Posterior vena cava (tissue), 2 donors: ENCODE measurements around the gene INCENP. TPM values are rescaled to one million over a fixed set of nuclear protein-coding genes. Genes with fewer than 3 reads are reported as not detected.

Source experiments
- total RNA-seq, 2 donors: library from RNA; stranded (reverse); fragmentation: NEBNext Ultra II Directional; extraction: Animal tissue kit (Norgen Biotek cat#: 25700); gene quantifications; one replicate each; pipeline ENCODE4 v1.2.1, GENCODE V29; 2021
- donor health status: DM: yes; HTN: yes; CAD: no.
- donor health status: DM: yes; HTN: yes; CAD: no.

INCENP gene
- total RNA-seq, 2 donors from 2014 or later, result 11.8 to 22.4 TPM

Other genes starting within 250 kb of the INCENP start
- 100 to 1,000 TPM in 1 of 2 donors, 10 to 100 TPM in 1; 83.0 to 106 TPM for gene FADS3, start 232.5 kb upstream of the INCENP start, total RNA-seq
- gene RAB3IL1, start 206.4 kb upstream of the INCENP start, total RNA-seq, result 10 to 100 TPM; 26.7 to 31.5 TPM
- 1 to 10 TPM; 5.8 to 9.5 TPM for gene BEST1, start 173.7 kb upstream of the INCENP start, total RNA-seq
- gene FTH1, start 156.4 kb upstream of the INCENP start, total RNA-seq, result 1,000 to 10,000 TPM; 2,679 to 3,454 TPM
- gene SCGB1D1, start 66.2 kb downstream of the INCENP start, total RNA-seq, result not detected
- gene SCGB2A1, start 84.7 kb downstream of the INCENP start, total RNA-seq, result not detected
- not detected for gene SCGB1D2, start 118.2 kb downstream of the INCENP start, total RNA-seq
- gene SCGB2A2, start 146.1 kb downstream of the INCENP start, total RNA-seq, result not detected
- gene SCGB1D4, start 175.1 kb downstream of the INCENP start, total RNA-seq, result not detected
- gene ASRGL1, start 213.4 kb downstream of the INCENP start, total RNA-seq, result 10 to 100 TPM in 1 of 2 donors, 1 to 10 TPM in 1; 5.5 to 13.3 TPM